22Rv1 (cell line): ENCODE measurements around the gene VPS72.

Source experiments
- ZFX ChIP-seq: fragments of 450-650 bp; IDR thresholded peaks from 2 replicates; pipeline ENCODE4 v1.6.1; 2017; ENCODE audit warnings: antibody characterized with exemption, borderline replicate concordance
- TF ChIP-seq, protein P1 (sequence below): fragments of 450-650 bp; IDR thresholded peaks from 2 replicates; pipeline ENCODE4 v1.5.1; 2017; ENCODE audit warnings: mild to moderate bottlenecking

DNA sequence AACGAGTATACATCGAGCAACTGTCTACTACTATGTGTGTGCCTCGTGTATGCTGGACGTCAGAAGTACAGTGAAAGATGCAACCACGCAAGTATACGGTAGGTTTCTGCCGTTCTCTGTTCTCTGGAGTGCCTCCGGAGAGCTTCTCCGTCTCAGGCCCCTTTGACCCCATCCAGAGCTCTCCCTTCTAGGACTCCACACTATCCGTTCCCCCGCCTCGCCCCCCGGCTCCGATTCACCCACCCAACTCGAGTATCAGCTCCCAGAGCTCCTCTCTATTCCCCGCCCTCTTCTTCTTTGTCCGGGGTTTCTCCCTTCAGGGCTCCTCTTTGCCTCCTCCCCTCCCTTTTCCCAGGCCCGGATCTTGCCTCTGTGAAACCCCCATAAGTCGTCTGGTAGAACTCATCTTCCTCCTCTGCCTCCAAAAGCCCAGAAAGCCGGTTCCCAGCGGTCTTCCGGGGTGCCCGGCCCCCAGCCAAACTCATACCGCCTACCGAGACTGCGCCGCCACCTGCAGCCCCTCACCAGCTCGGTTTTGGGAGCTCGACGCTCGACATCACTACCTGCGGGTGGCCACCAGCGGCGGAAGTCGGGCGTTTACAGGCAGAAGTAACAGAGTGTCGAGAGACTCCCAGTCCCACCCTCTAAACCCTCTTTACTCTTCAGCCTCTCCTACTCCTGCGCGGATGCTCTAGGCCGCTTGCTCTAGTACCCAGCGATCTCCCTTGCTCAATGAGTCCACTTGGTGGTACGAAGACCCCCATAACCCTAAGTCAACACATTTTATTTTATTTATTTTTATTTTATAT, at the start of gene VPS72:
- TF ChIP-seq, protein P1, sequence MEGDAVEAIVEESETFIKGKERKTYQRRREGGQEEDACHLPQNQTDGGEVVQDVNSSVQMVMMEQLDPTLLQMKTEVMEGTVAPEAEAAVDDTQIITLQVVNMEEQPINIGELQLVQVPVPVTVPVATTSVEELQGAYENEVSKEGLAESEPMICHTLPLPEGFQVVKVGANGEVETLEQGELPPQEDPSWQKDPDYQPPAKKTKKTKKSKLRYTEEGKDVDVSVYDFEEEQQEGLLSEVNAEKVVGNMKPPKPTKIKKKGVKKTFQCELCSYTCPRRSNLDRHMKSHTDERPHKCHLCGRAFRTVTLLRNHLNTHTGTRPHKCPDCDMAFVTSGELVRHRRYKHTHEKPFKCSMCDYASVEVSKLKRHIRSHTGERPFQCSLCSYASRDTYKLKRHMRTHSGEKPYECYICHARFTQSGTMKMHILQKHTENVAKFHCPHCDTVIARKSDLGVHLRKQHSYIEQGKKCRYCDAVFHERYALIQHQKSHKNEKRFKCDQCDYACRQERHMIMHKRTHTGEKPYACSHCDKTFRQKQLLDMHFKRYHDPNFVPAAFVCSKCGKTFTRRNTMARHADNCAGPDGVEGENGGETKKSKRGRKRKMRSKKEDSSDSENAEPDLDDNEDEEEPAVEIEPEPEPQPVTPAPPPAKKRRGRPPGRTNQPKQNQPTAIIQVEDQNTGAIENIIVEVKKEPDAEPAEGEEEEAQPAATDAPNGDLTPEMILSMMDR: no peak
- no peak for TF ChIP-seq ZFX
